Activated naive CD4-positive, alpha-beta T cell treated with anti-CD3 and anti-CD28 coated beads, Interleukin-2, amount 50 U/mL, for 16 hours (primary cell): ENCODE data around the gene KCNK13.
"Not testable (repeated sequence)": the region's sequence is repeated elsewhere in the genome, so short reads cannot be mapped to it uniquely, and the experiment has no call there.

Source experiments
- DNase-seq: peaks from one replicate; pipeline ENCODE4 v3.0.0-alpha.2; 2020

Gene KCNK13

GRCh38 chr14:90062127-90062794, 467 bp downstream of the KCNK13 start:
- peak; percentile 19 for DNase-seq

GRCh38 chr14:90062822-90063539, 1.2 kb downstream of the KCNK13 start:
- no peak for DNase-seq

- DNase-seq = no peak
Observed at GRCh38 chr14:90072350-90072749, 10.6 kb downstream of the KCNK13 start.

GRCh38 chr14:90079576-90079975, 17.8 kb downstream of the KCNK13 start:
- no peak for DNase-seq

- DNase-seq = no peak
Observed at GRCh38 chr14:90087433-90087832, 25.6 kb downstream of the KCNK13 start.

- no peak for DNase-seq
Observed at GRCh38 chr14:90088176-90088575, 26.4 kb downstream of the KCNK13 start.

GRCh38 chr14:90089486-90089885, 27.7 kb downstream of the KCNK13 start:
- not testable (repeated sequence) for DNase-seq

GRCh38 chr14:90091393-90091792, 29.6 kb downstream of the KCNK13 start:
- DNase-seq = no peak

- no peak for DNase-seq
Observed at GRCh38 chr14:90093942-90094595, 32.3 kb downstream of the KCNK13 start.

GRCh38 chr14:90095096-90095495, 33.3 kb downstream of the KCNK13 start:
- DNase-seq = no peak

- DNase-seq = no peak
Observed at GRCh38 chr14:90096566-90096965, 34.8 kb downstream of the KCNK13 start.

GRCh38 chr14:90103808-90104207, 42.0 kb downstream of the KCNK13 start:
- no peak for DNase-seq

GRCh38 chr14:90105756-90106155, 44.0 kb downstream of the KCNK13 start:
- no peak for DNase-seq

- DNase-seq = no peak
Observed at GRCh38 chr14:90107789-90108188, 46.0 kb downstream of the KCNK13 start.

- no peak for DNase-seq
Observed at GRCh38 chr14:90109858-90110257, 48.1 kb downstream of the KCNK13 start.

- no peak for DNase-seq
Observed at GRCh38 chr14:90111895-90112534, 50.2 kb downstream of the KCNK13 start.

GRCh38 chr14:90114554-90114953, 52.8 kb downstream of the KCNK13 start:
- no peak for DNase-seq

GRCh38 chr14:90115780-90116179, 54.0 kb downstream of the KCNK13 start:
- DNase-seq = no peak

- no peak for DNase-seq
Observed at GRCh38 chr14:90116444-90116843, 54.6 kb downstream of the KCNK13 start.

- no peak for DNase-seq
Observed at GRCh38 chr14:90118027-90118426, 56.2 kb downstream of the KCNK13 start.

GRCh38 chr14:90126260-90126659, 64.5 kb downstream of the KCNK13 start:
- DNase-seq = no peak

GRCh38 chr14:90132821-90133570, 71.2 kb downstream of the KCNK13 start:
- DNase-seq = no peak

- DNase-seq = no peak
Observed at GRCh38 chr14:90136904-90137303, 75.1 kb downstream of the KCNK13 start.
